NCI-H748 (cell line): ENCODE data around the gene SEPHS1.
"Not testable (repeated sequence)": the region's sequence is repeated elsewhere in the genome, so short reads cannot be mapped to it uniquely, and the experiment has no call there.

ENCODE experiments used
- DNase-seq: peaks from one replicate; lab custom pipeline; 2025; ENCODE audit not compliant: unreplicated experiment; lab: John Stamatoyannopoulos, UW

The SEPHS1 gene, protein sequence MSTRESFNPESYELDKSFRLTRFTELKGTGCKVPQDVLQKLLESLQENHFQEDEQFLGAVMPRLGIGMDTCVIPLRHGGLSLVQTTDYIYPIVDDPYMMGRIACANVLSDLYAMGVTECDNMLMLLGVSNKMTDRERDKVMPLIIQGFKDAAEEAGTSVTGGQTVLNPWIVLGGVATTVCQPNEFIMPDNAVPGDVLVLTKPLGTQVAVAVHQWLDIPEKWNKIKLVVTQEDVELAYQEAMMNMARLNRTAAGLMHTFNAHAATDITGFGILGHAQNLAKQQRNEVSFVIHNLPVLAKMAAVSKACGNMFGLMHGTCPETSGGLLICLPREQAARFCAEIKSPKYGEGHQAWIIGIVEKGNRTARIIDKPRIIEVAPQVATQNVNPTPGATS

GRCh38 chr10:13348216-13349017, at the start of gene SEPHS1:
Gene SEPHS1 (minus strand): TSS chr10:13348293. CDS start chr10:13344950, 3,343 bp downstream.
- DNase-seq = peak; percentile 81

GRCh38 chr10:13397052-13397451, 49.0 kb upstream of the SEPHS1 start:
- no peak for DNase-seq

DNA sequence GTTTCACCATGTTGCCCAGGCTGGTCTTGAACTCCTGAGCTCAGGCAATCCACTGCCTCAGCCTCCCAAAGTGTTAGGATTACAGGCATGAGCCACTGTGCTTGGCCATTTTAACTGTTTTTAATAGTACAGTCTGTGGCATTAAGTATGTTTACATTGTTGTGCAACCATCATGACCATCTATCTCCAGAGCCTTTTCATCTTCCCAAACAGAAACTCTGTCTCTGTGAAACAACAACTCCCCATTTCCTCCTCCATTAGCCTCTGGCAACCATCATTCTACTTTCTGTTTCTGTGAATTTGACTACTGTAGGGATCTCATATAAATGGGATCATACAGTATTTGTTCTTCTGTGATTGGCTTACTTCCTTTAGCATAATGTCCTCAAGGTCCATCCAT, 48.3 kb upstream of the SEPHS1 start:
- no peak for DNase-seq

GRCh38 chr10:13395540-13395939, 47.4 kb upstream of the SEPHS1 start:
- no peak for DNase-seq

GRCh38 chr10:13393640-13394039, 45.5 kb upstream of the SEPHS1 start:
- no peak for DNase-seq

- DNase-seq = no peak
These were observed 44.6 kb upstream of the SEPHS1 start for GRCh38 chr10:13392701-13393100.

- no peak for DNase-seq
These were observed 42.8 kb upstream of the SEPHS1 start for GRCh38 chr10:13390604-13391522.

GRCh38 chr10:13388478-13389230, 40.6 kb upstream of the SEPHS1 start:
- DNase-seq = no peak

- DNase-seq = no peak
These were observed 37.9 kb upstream of the SEPHS1 start for GRCh38 chr10:13386021-13386420.

DNA sequence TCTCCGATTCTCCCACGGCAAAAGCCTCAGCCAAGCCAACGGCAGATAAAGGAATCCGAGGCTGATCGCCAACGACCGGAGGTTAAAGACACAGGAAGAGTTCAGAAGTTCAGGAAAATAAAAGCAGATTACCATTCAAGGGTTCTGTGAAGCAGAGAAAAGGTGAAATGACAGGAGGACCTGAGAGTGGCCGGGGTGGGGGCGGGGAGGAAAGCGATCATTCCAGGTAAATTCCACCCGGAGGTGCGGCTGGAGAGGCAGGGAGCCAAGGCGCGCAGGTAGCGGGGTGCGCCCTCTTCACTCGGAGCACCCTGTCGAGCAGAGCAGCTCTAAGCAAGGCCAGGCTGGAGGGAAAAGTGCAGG, 35.3 kb upstream of the SEPHS1 start:
- no peak for DNase-seq

- peak; percentile 37 for DNase-seq
These were observed 34.8 kb upstream of the SEPHS1 start for GRCh38 chr10:13382703-13383398.

DNA sequence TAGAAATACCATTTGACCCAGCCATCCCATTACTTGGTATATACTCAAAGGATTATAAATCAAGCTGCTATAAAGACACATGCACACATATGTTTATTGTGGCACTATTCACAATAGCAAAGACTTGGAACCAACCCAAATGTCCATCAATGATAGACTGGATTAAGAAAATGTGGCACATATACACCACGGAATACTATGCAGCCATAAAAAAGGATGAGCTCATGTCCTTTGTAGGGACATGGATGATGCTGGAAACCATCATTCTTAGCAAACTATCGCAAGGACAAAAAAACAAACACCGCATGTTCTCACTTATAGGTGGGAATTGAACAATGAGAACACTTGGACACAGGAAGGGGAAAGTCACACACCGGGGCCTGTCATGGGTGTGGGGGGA, 31.0 kb upstream of the SEPHS1 start:
- DNase-seq = not testable (repeated sequence)

- DNase-seq = no peak
These were observed 28.7 kb upstream of the SEPHS1 start for GRCh38 chr10:13376746-13377145.

DNA sequence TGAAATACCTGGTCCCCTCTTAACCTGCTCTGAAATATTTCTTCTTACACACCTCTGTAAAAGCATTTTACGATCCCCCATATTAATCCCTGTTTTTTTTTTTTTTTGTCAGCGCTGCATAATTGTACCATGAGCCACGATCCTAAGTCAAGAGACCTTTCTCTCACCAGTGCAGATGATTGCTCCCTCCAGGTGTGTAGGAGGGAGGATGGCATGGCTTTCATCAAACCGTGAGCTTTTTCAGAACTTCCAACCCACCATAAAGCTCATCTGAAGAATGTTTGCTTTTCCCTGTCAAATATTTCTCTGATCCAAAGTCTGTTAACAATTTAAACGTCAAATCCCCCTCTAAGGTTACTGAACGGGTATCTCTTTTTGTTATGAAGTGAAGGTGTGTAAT, 28.2 kb upstream of the SEPHS1 start:
- no peak for DNase-seq

GRCh38 chr10:13375791-13376190, 27.7 kb upstream of the SEPHS1 start:
- no peak for DNase-seq

GRCh38 chr10:13373644-13374043, 25.6 kb upstream of the SEPHS1 start:
- DNase-seq = no peak

DNA sequence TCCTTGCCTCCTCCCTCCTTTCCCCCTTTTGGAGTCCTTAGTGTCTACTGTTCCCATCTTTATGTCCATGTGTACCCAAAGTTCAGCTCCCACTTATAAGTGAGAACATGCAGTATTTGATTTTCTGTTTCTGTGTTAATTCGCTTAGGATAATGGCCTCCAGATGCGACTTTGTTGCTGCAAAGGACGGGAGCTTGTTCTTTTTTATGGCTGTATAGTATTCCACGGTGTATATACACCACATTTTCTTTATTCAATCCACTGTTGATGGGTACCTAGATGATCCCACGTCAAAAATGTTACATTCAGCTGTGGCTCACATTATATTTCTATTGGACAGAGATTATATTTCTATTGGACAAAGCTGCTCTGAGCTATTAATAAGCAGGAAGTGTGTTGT, 24.4 kb upstream of the SEPHS1 start:
- DNase-seq = no peak

DNA sequence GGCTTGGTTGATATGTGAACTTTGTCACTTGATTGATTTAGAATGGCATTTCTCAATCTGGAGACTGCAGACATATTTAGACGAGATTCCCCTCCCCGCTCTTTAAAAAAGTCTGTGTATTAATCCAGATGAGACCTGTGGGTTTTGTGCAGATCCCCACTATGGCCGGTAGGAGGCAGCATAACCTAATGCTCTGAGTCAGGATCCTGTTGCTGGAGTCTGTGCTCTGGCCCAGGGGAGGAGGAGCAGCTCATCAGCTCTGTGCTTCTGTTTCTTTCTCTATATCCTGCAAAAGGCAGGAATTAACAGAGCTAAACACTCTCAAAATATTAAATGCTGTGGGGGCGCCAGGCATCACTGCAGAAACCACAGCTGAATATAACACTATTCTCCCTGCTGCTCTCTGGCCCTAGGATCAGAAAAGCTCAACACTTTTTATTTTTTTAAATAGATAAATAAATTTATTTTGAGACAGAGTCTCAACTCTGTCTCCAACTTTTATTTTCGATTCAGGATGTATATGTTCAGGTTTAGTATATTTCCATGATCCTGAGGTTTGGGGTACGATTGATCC, 23.9 kb upstream of the SEPHS1 start:
- peak; percentile 77 for DNase-seq

GRCh38 chr10:13366891-13367290, 18.8 kb upstream of the SEPHS1 start:
- DNase-seq = no peak

DNA sequence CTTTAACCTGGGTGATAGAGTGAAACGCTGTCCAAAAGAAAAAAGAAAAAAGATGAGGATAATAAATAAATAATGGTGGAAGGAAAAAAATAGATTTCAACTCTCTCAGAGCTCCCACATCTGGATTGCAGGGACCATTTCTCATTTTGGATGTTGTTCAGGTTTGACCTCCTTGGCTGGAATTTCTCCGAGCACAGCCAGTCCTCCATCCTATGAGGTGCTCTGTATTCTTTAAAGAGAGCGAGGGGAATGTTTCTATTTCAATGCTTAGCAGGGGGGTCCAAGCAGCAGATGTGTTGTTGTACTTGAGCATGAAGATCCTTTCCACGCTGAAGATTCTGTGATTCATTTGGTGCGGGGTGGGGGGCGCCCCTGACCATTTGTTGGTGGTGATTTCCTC, 17.7 kb upstream of the SEPHS1 start:
- DNase-seq = no peak
